HCT116 (cell line): ENCODE measurements around the gene GRM1. TPM values are rescaled to one million over a fixed set of nuclear protein-coding genes. Genes with fewer than 3 reads are reported as not detected.

ENCODE experiments used
- ATAC-seq: fragments of 200-7000 bp; cut with Tn5 transposase; 2 replicates; pipeline ENCODE4 v1.9.1; 2020; ENCODE audit warnings: mild to moderate bottlenecking, moderate library complexity
- BruUV-seq: library from RNA; stranded (reverse); fragments of 400-500 nt; replicated peaks from 2 replicates; lab custom pipeline; 2021; lab: Mats Ljungman, UMichigan
- CTCF ChIA-PET: fragments of 300-600 bp; sonication (Branson Sonifier 250); formaldehyde crosslinking; loops from one replicate; lab custom pipeline; 2021; ENCODE audit warnings: antibody characterized with exemption; lab: Charles Lee
- POLR2A ChIA-PET: fragments of 300-600, 350-600 bp; sonication (Branson Sonifier 250); formaldehyde crosslinking; loops from one replicate; lab custom pipeline; 2021; ENCODE audit warnings: antibody characterized with exemption; lab: Charles Lee
- RAD21 ChIA-PET, 2 experiments: fragments of 300-600 bp; sonication (Branson Sonifier 250); formaldehyde crosslinking; loops; one replicate each; lab custom pipeline; 2023; ENCODE audit warnings: low total read pairs in 2 of 2; ENCODE audit not compliant: uncharacterized antibody in 2 of 2, unreplicated experiment in 2 of 2, low non-redundant PET in 1 of 2; lab: Charles Lee
- DNase-seq: peaks from one replicate; pipeline ENCODE4 v3.0.0-alpha.2; 2010; ENCODE audit warnings: low read depth, low spot score
- H2AFZ ChIP-seq: fragments of 200-600 bp; shearing (Covaris generic), sonication (generic); 2 replicates; pipeline ENCODE4 v1.6.1; 2017; ENCODE audit warnings: low read depth, mixed run types, mixed read lengths, antibody characterized with exemption, low read length; ENCODE audit not compliant: poor library complexity, severe bottlenecking
- H3K27ac ChIP-seq: 2 replicates; pipeline ENCODE4 v1.5.1; 2012; ENCODE audit warnings: low read depth, low read length
- H3K27me3 ChIP-seq: fragments of 200-600 bp; sonication (generic); 2 replicates; pipeline ENCODE4 v1.6.1; 2016; ENCODE audit warnings: mixed run types, low read length, mixed read lengths; ENCODE audit not compliant: insufficient read depth
- H3K36me3 ChIP-seq, 2 experiments: fragments of 200-500 bp in 1 of 2; fragments of 200-600 bp in 1 of 2; sonication (Bioruptor generic) in 1 of 2; sonication (generic) in 1 of 2; 2 replicates each; pipeline versions ENCODE4 v1.5.1 to v1.6.1; 2014 to 2016; ENCODE audit warnings: low read length in 2 of 2, inconsistent platforms in 1 of 2, mixed read lengths in 1 of 2, mixed run types in 1 of 2; ENCODE audit not compliant: insufficient read depth in 2 of 2, control insufficient read depth in 1 of 2
- H3K4me1 ChIP-seq, 2 experiments: fragments of 200-600 bp in 1 of 2; sonication (generic) in 1 of 2; 2 replicates each; pipeline versions ENCODE4 v1.5.1 to v1.6.1; 2012 to 2017; ENCODE audit warnings: low read length in 2 of 2, inconsistent platforms in 1 of 2, mild to moderate bottlenecking in 1 of 2, mixed read lengths in 1 of 2, mixed run types in 1 of 2, moderate library complexity in 1 of 2; ENCODE audit not compliant: insufficient read depth in 2 of 2, control insufficient read depth in 1 of 2
- H3K4me2 ChIP-seq: fragments of 200-600 bp; sonication (generic); 2 replicates; pipeline ENCODE4 v1.6.1; 2017; ENCODE audit warnings: mixed run types, low read length, mixed read lengths
- H3K4me3 ChIP-seq, 2 experiments: fragments of 200-600 bp in 1 of 2; sonication (generic) in 1 of 2; replicated peaks in 1 of 2; 2 replicates each; pipeline ENCODE4 v1.5.1; 2011 to 2016; ENCODE audit warnings: low read length in 2 of 2, control low read depth in 1 of 2, low read depth in 1 of 2, mild to moderate bottlenecking in 1 of 2, mixed read lengths in 1 of 2, mixed run types in 1 of 2
- H3K79me2 ChIP-seq: fragments of 200-600 bp; sonication (generic); 2 replicates; pipeline ENCODE4 v1.6.1; 2017; ENCODE audit warnings: mild to moderate bottlenecking, mixed run types, low read length, moderate library complexity, mixed read lengths; ENCODE audit not compliant: insufficient read depth
- H3K9ac ChIP-seq: fragments of 200-600 bp; sonication (generic); 2 replicates; pipeline ENCODE4 v1.6.1; 2016; ENCODE audit warnings: low read length, mixed read lengths
- H3K9me2 ChIP-seq: fragments of 200-600 bp; sonication (generic), shearing (Covaris generic); 2 replicates; pipeline ENCODE4 v1.6.1; 2017; ENCODE audit warnings: mixed run types, mild to moderate bottlenecking, moderate library complexity; ENCODE audit not compliant: insufficient read depth
- H3K9me3 ChIP-seq, 2 experiments: fragments of 200-500 bp in 1 of 2; fragments of 200-600 bp in 1 of 2; sonication (Bioruptor generic) in 1 of 2; sonication (generic) in 1 of 2; 2 replicates each; pipeline ENCODE4 v1.6.1; 2014 to 2017; ENCODE audit warnings: low read length in 2 of 2, mixed read lengths in 2 of 2, inconsistent platforms in 1 of 2, low read depth in 1 of 2, mild to moderate bottlenecking in 1 of 2, mixed run types in 1 of 2, moderate library complexity in 1 of 2; ENCODE audit not compliant: control insufficient read depth in 1 of 2, insufficient read depth in 1 of 2
- H4K20me1 ChIP-seq: fragments of 200-600 bp; sonication (generic), shearing (Covaris generic); 2 replicates; pipeline ENCODE4 v1.6.1; 2017; ENCODE audit warnings: mixed run types, mild to moderate bottlenecking, moderate library complexity; ENCODE audit not compliant: insufficient read depth
- ATF3 ChIP-seq: IDR thresholded peaks from 2 replicates; pipeline ENCODE4 v1.6.1; 2012
- CEBPB ChIP-seq: IDR thresholded peaks from 2 replicates; pipeline ENCODE4 v1.6.1; 2012; ENCODE audit warnings: low read depth
- EZH2 ChIP-seq: fragments of 200-600 bp; sonication (generic); IDR thresholded peaks from 2 replicates; pipeline ENCODE4 v1.6.1; 2017; ENCODE audit warnings: antibody characterized with exemption, mixed run types
- EZH2phosphoT487 ChIP-seq: fragments of 200-600 bp; IDR thresholded peaks from 2 replicates; pipeline ENCODE4 v1.6.1; 2018; ENCODE audit warnings: antibody characterized with exemption, borderline replicate concordance
- FOSL1 ChIP-seq: IDR thresholded peaks from 2 replicates; pipeline ENCODE4 v1.6.1; 2012; ENCODE audit warnings: low read depth
- JUND ChIP-seq: IDR thresholded peaks from 2 replicates; pipeline ENCODE4 v1.6.1; 2012
- POLR2A ChIP-seq: IDR thresholded peaks from 2 replicates; pipeline ENCODE4 v1.7.0; 2011; ENCODE audit warnings: borderline replicate concordance; ENCODE audit not compliant: insufficient read depth, insufficient read length; ENCODE audit errors: extremely low read depth
- REST ChIP-seq: IDR thresholded peaks from 2 replicates; pipeline ENCODE4 v1.6.1; 2012; ENCODE audit warnings: low read depth
- SRF ChIP-seq: IDR thresholded peaks from 2 replicates; pipeline ENCODE4 v1.6.1; 2012; ENCODE audit warnings: low read depth
- TCF7L2 ChIP-seq: IDR thresholded peaks from 2 replicates; pipeline ENCODE4 v1.7.0; 2011; ENCODE audit warnings: borderline replicate concordance, inconsistent platforms; ENCODE audit not compliant: insufficient read depth, insufficient read length; ENCODE audit errors: extremely low read depth
- YY1 ChIP-seq: IDR thresholded peaks from 2 replicates; pipeline ENCODE4 v1.6.1; 2011; ENCODE audit warnings: low read length, low read depth, moderate library complexity, mild to moderate bottlenecking; ENCODE audit not compliant: insufficient replicate concordance; ENCODE audit errors: extremely low read depth
- ZBTB33 ChIP-seq: IDR thresholded peaks from 2 replicates; pipeline ENCODE4 v1.6.1; 2011; ENCODE audit warnings: mild to moderate bottlenecking, low read length, moderate library complexity; ENCODE audit not compliant: insufficient replicate concordance; ENCODE audit errors: extremely low read depth
- intact Hi-C: fragments of 100-400 bp; cut with micrococcal nuclease; formaldehyde crosslinking; loops from 2 replicates; pipeline ENCODE4 v1.10.0; 2022
- total RNA-seq: library from RNA; stranded (reverse); gene quantifications from one replicate; pipeline ENCODE4 v1.2.1, GENCODE V29; 2021; ENCODE audit not compliant: unreplicated experiment

GRM1 gene
- total RNA-seq, 1 experiment from 2014 or later = not detected

GRCh38 chr6:146113084-146113623 is 84.3 kb downstream of the GRM1 start:
- DNase-seq (no peak), ATAC-seq (no peak)
- no peak for TF ChIP-seq SRF
- TF ChIP-seq CEBPB = no peak
- TF ChIP-seq EZH2 = no peak
- H3K27ac ChIP-seq = no peak overlapping the region
- intact Hi-C loops = no loop called here
- POLR2A ChIA-PET = no interaction called here
- no peaks in the 10 kb centered on the region for H4K20me1 ChIP-seq
- CTCF ChIA-PET = no interaction called here
- no peaks in the 10 kb centered on the region for H3K79me2 ChIP-seq
- no peaks in the 10 kb centered on the region for H3K4me1 ChIP-seq
- H3K9ac ChIP-seq = no peak overlapping the region
- H3K4me2 ChIP-seq = no peak overlapping the region
- no peaks in the 10 kb centered on the region for H3K27me3 ChIP-seq
- no peaks in the 10 kb centered on the region for H3K9me2 ChIP-seq
- no peaks in the 10 kb centered on the region for H3K9me3 ChIP-seq
- RAD21 ChIA-PET = no interaction called here
- H2AFZ ChIP-seq = no peak overlapping the region
- no TSS peak for BruUV-seq
- H3K4me3 ChIP-seq = no peak overlapping the region
- no peaks in the 10 kb centered on the region for H3K36me3 ChIP-seq

- Histone ChIP-seq H4K20me1 (no peaks in the 10 kb centered on the region), H3K9me3 (no peaks in the 10 kb centered on the region), H3K4me3 (no peak overlapping the region), H3K36me3 (no peaks in the 10 kb centered on the region), H3K9me2 (no peaks in the 10 kb centered on the region), H2AFZ (no peak overlapping the region), H3K4me1 (no peaks in the 10 kb centered on the region), H3K27ac (no peak overlapping the region), H3K4me2 (no peak overlapping the region), H3K9ac (no peak overlapping the region), H3K27me3 (peaks cover 6% of the 10 kb centered on the region; the same call in 1 of the 2 replicates), H3K79me2 (no peaks in the 10 kb centered on the region)
- CTCF ChIA-PET = no interaction called here
- BruUV-seq = no TSS peak
- intact Hi-C loops = no loop called here
- POLR2A ChIA-PET = no interaction called here
- ATAC-seq (no peak), DNase-seq (no peak)
- TF ChIP-seq ZBTB33 = no peak
- no peak for TF ChIP-seq POLR2A
- TF ChIP-seq TCF7L2 = no peak
- TF ChIP-seq JUND = no peak
- no peak for TF ChIP-seq YY1
- no peak for TF ChIP-seq ATF3
- TF ChIP-seq REST = no peak
- no peak for TF ChIP-seq FOSL1
- no peak for TF ChIP-seq CEBPB
- TF ChIP-seq EZH2 = no peak
- TF ChIP-seq SRF = no peak
- no peak for TF ChIP-seq EZH2phosphoT487
- RAD21 ChIA-PET = no interaction called here
Measured at GRCh38 chr6:146123616-146124015, 94.8 kb downstream of the GRM1 start.
